ENCODE data around the gene L3MBTL4.

DNA sequence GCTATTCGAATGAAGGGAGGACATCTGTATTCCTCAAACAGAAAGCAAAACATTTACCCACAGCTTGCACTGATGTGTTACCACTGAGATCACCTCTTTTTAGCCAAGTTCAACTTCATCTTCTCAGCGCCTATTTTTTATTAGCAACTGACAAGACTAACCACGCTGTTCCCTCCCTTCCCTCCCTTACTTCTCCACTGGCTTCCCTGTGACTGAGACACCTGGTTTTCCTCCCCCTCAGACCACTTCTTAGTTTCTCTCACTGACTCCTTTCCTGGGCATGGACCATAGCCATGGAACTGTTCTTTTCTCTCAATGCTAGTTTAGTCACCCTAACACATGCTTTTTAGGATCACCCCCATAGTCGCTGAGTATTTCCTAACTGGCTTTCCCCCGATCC, 3.3 kb downstream of the L3MBTL4 start:
- TF ChIP-seq REST (IDR thresholded peaks at IDR 0.05; ENCODE audit: low read depth): no peak
- no peak for TF ChIP-seq POLR2A (IDR thresholded peaks at IDR 0.05; ENCODE audit: borderline replicate concordance, extremely low read depth, insufficient read depth, insufficient read length)
- TF ChIP-seq SIN3A (IDR thresholded peaks at IDR 0.05; ENCODE audit: low read depth): no peak
- TF ChIP-seq POLR2AphosphoS5 (IDR thresholded peaks at IDR 0.05; ENCODE audit: low read depth, low read length): no peak
- TF ChIP-seq, protein P1, sequence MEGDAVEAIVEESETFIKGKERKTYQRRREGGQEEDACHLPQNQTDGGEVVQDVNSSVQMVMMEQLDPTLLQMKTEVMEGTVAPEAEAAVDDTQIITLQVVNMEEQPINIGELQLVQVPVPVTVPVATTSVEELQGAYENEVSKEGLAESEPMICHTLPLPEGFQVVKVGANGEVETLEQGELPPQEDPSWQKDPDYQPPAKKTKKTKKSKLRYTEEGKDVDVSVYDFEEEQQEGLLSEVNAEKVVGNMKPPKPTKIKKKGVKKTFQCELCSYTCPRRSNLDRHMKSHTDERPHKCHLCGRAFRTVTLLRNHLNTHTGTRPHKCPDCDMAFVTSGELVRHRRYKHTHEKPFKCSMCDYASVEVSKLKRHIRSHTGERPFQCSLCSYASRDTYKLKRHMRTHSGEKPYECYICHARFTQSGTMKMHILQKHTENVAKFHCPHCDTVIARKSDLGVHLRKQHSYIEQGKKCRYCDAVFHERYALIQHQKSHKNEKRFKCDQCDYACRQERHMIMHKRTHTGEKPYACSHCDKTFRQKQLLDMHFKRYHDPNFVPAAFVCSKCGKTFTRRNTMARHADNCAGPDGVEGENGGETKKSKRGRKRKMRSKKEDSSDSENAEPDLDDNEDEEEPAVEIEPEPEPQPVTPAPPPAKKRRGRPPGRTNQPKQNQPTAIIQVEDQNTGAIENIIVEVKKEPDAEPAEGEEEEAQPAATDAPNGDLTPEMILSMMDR (IDR thresholded peaks at IDR 0.05 in 2 of 3, conservative IDR thresholded peaks at IDR 0.05 in 1 of 3; ENCODE audit: borderline replicate concordance in 1 of 3, insufficient read depth in 1 of 3, low read depth in 2 of 3, low read length in 2 of 3): no peak
- TF ChIP-seq SRF (IDR thresholded peaks at IDR 0.05; ENCODE audit: low read depth): no peak
- TF ChIP-seq ELF1 (IDR thresholded peaks at IDR 0.05; ENCODE audit: borderline replicate concordance, low read depth): no peak
